NCI-H1436 treated with DMSO at 0.1 percent for 48 hours (cell line): ENCODE measurements around the gene DCK.

Experiments
- DNase-seq: peaks from one replicate; lab custom pipeline; 2025; lab: John Stamatoyannopoulos, UW

DCK gene

GRCh38 chr4:71064521-71064920 is 71.1 kb downstream of the DCK start:
- DNase-seq, result no peak

- no peak for DNase-seq
Measured at GRCh38 chr4:71065991-71066510, 72.6 kb downstream of the DCK start.

DNA sequence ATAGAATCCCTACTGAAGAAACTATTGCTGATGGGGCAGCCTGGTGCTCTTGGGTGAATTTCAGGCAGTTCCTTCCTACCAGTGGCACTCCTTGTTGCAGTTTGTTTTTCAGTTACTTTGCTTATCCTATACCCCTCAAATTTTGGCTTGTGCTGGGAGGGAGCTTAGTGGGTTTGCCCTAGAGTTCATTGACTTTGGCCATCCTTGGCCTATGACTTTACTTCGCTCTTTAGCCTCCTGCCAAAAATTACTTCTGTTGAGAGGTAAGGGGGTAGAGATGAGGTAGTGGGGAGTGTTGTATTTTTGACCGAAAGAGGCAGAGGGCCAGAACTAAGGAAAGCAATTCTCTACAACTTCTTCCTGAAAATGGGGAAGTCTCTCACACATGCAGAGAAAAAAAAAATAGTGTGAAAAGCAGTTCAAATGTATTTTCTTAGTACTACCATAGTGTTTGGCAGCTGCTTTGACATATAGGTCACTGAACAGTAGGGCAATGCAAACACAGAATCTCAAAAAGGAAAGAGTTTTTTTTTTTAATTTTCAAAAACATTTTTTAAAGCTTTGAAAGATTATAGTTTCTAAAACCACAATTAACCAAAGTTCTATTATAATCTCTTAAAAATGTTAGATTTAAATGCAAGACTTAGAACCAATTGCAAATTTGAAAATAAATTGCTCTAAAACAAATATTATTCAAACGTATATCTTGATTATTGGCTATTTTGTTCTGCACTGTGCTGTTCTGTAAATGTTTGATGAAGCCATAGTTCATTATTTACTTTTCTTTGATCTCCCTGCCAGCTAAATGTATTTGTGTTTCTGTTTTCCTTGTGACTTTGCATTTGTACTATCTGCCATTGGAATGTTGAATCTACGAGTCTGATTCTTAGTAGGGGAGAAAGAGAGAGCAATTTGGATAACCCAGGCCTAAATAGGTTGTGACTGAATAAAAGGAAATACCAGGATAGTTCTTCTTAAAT is 73.6 kb downstream of the DCK start:
- no peak for DNase-seq

GRCh38 chr4:71069063-71069462 is 75.6 kb downstream of the DCK start:
- DNase-seq, result no peak

DNA sequence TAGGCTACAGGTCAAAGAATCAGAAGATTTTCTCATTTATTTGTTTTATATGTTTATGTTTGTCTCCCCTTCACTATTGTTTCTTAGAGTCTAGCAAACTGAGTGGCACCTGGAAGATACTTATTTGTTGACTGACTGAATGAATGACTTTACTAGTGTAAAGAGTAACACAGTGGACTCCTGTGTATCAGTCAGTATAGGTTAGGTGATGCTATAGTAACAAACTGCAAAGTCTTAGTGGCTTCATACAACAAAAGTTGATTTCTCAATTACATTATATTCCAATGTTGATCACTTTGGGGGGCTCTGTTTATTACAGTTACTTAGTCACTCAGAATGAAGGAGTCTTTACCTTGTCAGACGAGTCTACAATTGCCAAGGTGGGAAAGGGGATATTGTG is 76.6 kb downstream of the DCK start:
- no peak for DNase-seq

DNA sequence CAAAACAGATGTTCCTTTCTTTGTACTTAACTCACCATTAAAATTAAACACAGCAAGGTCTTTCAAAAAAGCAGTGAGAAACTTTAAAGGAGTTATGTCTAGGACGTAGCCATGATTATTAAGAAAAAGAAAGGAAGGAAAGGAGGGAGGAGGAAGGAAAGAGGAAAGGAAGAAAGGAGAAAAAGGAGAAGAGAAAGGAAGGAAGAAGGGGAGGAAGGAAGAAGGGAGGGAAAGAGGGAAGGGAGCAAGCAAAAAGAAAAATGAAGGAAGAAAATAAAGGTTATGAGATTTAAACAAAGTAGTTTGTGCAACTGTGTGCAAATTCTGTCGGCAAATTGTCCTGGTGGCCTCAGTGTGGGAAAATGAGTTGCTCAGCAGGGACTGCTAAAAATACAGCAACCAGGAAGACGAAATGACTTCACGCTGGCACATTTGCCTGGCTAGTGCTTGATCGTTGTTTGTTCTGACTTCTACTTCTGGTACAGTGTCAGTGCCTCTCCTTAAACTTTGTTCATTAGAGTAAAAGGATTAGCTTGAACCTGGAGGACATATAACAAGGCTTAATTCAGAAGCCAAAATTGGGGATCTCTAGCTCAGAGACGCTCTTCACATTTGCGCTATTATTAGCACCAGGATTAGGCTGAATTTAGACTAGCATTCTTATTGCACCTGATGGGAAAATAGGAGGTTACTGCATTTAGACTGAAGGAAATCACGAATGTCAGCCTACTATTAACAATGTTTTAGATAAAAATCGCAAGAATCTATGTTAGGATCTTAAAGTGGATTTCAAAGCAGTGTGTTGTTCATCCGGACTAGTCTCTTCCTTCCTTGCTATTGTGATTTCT is 81.2 kb downstream of the DCK start:
- no peak for DNase-seq
